Endodermal cell (in vitro differentiated cells): ENCODE data around the gene AXIN1. TPM values are rescaled to one million over a fixed set of nuclear protein-coding genes. Genes with fewer than 3 reads are reported as not detected.
"Not testable (repeated sequence)": the region's sequence is repeated elsewhere in the genome, so short reads cannot be mapped to it uniquely, and the experiment has no call there.

Experiments
- DNase-seq: peaks from one replicate; pipeline ENCODE4 v3.0.0-alpha.2; 2017
- H3K27ac ChIP-seq: 2 replicates; pipeline ENCODE4 v1.5.1; 2013; ENCODE audit warnings: mild to moderate bottlenecking, low read depth, low read length, moderate library complexity
- H3K27me3 ChIP-seq: 2 replicates; pipeline ENCODE4 v1.6.1; 2013; ENCODE audit warnings: mild to moderate bottlenecking, low read length, moderate library complexity; ENCODE audit not compliant: insufficient read depth, control insufficient read depth, poor library complexity, severe bottlenecking
- H3K36me3 ChIP-seq: 2 replicates; pipeline ENCODE4 v1.7.0; 2013; ENCODE audit warnings: mild to moderate bottlenecking, low read length, moderate library complexity; ENCODE audit not compliant: control insufficient read depth, insufficient read depth
- H3K4me1 ChIP-seq: one replicate; pipeline ENCODE4 v1.7.0; 2013; ENCODE audit warnings: low read length; ENCODE audit not compliant: control insufficient read depth, insufficient read depth
- H3K4me3 ChIP-seq: 2 replicates; pipeline ENCODE4 v1.5.1; 2013; ENCODE audit warnings: mild to moderate bottlenecking, low read length, moderate library complexity
- H3K9ac ChIP-seq: 2 replicates; pipeline ENCODE4 v1.6.1; 2013; ENCODE audit warnings: mild to moderate bottlenecking, low read length, moderate library complexity; ENCODE audit not compliant: poor library complexity, severe bottlenecking; ENCODE audit errors: extremely low read depth
- H3K9me3 ChIP-seq: 2 replicates; pipeline ENCODE4 v1.6.1; 2013; ENCODE audit warnings: mild to moderate bottlenecking, low read length, moderate library complexity; ENCODE audit not compliant: control insufficient read depth
- H3K27ac Mint-ChIP-seq: 2 replicates; pipeline ENCODE4 v1.8.0; 2020; ENCODE audit warnings: mixed read lengths
- H3K27me3 Mint-ChIP-seq: 2 replicates; pipeline ENCODE4 v1.8.0; 2021; ENCODE audit warnings: mild to moderate bottlenecking, mixed read lengths; ENCODE audit not compliant: insufficient read depth
- H3K36me3 Mint-ChIP-seq: 2 replicates; pipeline ENCODE4 v1.8.0; 2020; ENCODE audit warnings: low read depth, mixed read lengths
- H3K4me1 Mint-ChIP-seq: 2 replicates; pipeline ENCODE4 v1.8.0; 2020; ENCODE audit warnings: mixed read lengths
- H3K4me3 Mint-ChIP-seq: 2 replicates; pipeline ENCODE4 v1.8.0; 2020; ENCODE audit warnings: mild to moderate bottlenecking, moderate library complexity, mixed read lengths
- H3K9me3 Mint-ChIP-seq: 2 replicates; pipeline ENCODE4 v1.8.0; 2020; ENCODE audit warnings: mild to moderate bottlenecking, mixed read lengths
- WGBS, 2 experiments: methylation state at CpG; one replicate each; pipeline versions ENCODE4 v1.1.5 to v1.1.7; 2013; ENCODE audit warnings: missing lambda C conversion rate in 2 of 2, mixed read lengths in 1 of 2; ENCODE audit not compliant: insufficient coverage in 1 of 2, insufficient read length in 1 of 2; 5-methylcytosine and 5-hydroxymethylcytosine counted together
- total RNA-seq, 2 donors: library from RNA; stranded (reverse); fragmentation: NEBNext Ultra II Directional in 1 of 2; extraction: Animal tissue kit (Norgen Biotek cat#: 25700) in 1 of 2; gene quantifications; 2 replicates in 1 of 2; 3 replicates in 1 of 2; pipeline ENCODE4 v1.2.1, GENCODE V29; 2021
- TF ChIP-seq, protein P1 (sequence below): fragments of 200-600 bp; sonication (generic); conservative IDR thresholded peaks from 2 replicates; pipeline ENCODE4 v1.5.0; 2021; ENCODE audit warnings: antibody characterized with exemption, mild to moderate bottlenecking

Gene AXIN1
- total RNA-seq, 2 donors from 2014 or later = 36.5 to 37.3 TPM

DNA sequence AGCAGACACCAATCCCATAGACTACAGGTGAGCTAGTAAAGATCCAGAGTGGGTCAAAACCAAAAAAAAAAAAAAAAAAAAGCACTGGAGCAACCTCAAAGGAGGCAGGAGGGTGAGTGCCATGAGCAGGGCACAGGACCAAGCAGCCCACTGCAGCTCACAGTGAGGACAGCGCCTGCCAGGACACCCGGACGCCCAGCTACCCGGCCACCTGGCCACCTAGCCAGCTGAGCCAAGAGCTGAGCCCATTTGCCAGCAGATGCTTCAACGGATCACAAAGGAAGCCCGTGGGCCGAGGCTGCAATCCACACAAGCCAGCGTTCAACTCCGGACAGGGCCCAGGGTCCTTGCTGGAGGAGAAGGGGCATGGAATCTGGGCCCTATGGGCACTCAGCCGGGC is 15.1 kb downstream of the AXIN1 start:
- H3K4me3 ChIP-seq = no peak overlapping the region
- Mint-ChIP-seq H3K4me1 (peaks cover 3% of the 10 kb centered on the region), H3K4me3 (no peak overlapping the region), H3K36me3 (peaks cover 18% of the 10 kb centered on the region), H3K27ac (no peak overlapping the region), H3K27me3 (no peaks in the 10 kb centered on the region), H3K9me3 (peaks cover 6% of the 10 kb centered on the region)
- H3K27me3 ChIP-seq = no peaks in the 10 kb centered on the region
- no peak overlapping the region for H3K27ac ChIP-seq
- H3K4me1 ChIP-seq = no peaks in the 10 kb centered on the region
- peaks cover 4% of the 10 kb centered on the region for H3K9me3 ChIP-seq
- peaks cover 5% of the 10 kb centered on the region for H3K36me3 ChIP-seq
- 94 to 95% methylated on average over 7 to 10 of the region's 10 CpGs for WGBS, 2 experiments
- DNase-seq = no peak
- TF ChIP-seq, protein P1, sequence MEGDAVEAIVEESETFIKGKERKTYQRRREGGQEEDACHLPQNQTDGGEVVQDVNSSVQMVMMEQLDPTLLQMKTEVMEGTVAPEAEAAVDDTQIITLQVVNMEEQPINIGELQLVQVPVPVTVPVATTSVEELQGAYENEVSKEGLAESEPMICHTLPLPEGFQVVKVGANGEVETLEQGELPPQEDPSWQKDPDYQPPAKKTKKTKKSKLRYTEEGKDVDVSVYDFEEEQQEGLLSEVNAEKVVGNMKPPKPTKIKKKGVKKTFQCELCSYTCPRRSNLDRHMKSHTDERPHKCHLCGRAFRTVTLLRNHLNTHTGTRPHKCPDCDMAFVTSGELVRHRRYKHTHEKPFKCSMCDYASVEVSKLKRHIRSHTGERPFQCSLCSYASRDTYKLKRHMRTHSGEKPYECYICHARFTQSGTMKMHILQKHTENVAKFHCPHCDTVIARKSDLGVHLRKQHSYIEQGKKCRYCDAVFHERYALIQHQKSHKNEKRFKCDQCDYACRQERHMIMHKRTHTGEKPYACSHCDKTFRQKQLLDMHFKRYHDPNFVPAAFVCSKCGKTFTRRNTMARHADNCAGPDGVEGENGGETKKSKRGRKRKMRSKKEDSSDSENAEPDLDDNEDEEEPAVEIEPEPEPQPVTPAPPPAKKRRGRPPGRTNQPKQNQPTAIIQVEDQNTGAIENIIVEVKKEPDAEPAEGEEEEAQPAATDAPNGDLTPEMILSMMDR = no peak
- H3K9ac ChIP-seq = no peak overlapping the region

DNA sequence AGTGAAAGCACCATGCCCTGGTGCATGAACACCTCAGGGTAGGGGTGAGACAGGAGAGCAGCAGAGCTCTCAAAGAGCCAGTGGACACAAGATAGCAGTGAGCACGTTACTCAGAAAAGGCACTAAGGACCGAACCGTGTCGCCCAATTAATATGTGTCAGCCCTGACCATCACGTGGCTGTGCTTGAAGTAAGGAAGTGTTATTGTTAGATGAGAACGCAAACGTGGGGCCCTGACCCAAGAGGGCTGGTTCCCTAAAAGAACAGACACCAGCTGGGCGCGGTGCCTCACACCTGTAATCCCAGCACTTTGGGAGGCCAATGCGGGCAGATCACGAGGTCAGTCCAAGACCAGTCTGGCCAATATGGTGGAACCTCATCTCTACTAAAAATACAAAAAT is 16.3 kb downstream of the AXIN1 start:
- Histone ChIP-seq H3K9ac (no peak overlapping the region), H3K27ac (no peak overlapping the region), H3K4me1 (no peaks in the 10 kb centered on the region), H3K4me3 (no peak overlapping the region), H3K36me3 (no peaks in the 10 kb centered on the region), H3K27me3 (no peaks in the 10 kb centered on the region), H3K9me3 (no peaks in the 10 kb centered on the region)
- Mint-ChIP-seq H3K4me3 (no peak overlapping the region), H3K4me1 (no peaks in the 10 kb centered on the region), H3K36me3 (peaks cover 8% of the 10 kb centered on the region), H3K9me3 (peaks cover 1% of the 10 kb centered on the region), H3K27ac (no peak overlapping the region), H3K27me3 (no peaks in the 10 kb centered on the region)
- DNase-seq = no peak
- 95 to 97% methylated on average over 11 of the region's 11 CpGs for WGBS, 2 experiments
- TF ChIP-seq, protein P1 = no peak

DNA sequence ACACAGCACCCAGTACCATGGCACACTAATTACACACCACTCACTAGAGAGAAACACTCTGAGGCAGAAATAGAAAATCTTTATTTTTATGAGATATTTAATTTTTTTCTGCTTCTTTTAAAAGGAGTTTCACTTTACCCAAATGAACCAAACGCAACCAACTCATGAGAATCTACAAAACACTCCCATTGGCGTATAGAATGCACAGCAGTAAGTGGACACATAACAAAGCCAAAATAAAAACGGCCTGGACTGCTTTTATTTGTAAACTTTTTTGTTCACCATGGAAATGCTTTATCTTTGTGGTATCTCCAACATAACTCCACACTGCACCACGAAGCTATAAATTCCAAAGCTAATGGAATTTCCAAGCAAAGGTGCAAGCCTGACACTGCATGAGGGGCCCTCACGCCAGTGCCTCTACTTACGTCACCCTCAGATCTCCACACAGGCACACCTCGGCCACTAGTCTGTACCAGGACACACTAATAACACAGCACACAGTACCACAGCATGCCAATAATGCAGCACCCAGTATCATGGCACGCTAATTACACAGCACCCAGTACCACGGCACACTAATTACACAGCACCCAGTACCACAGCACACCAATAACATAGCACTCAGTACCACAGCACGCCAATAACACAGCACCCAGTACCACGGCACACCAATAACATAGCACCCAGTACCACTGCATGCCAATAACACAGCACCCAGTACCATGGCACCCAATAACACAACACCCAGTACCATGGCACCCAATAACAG is 17.5 kb downstream of the AXIN1 start:
- H3K27ac ChIP-seq, H3K9ac ChIP-seq, H3K4me1 ChIP-seq, H3K36me3 ChIP-seq, H3K9me3 ChIP-seq, DNase-seq, H3K27ac Mint-ChIP-seq, H3K9me3 Mint-ChIP-seq, H3K27me3 ChIP-seq, H3K4me1 Mint-ChIP-seq, H3K4me3 ChIP-seq, H3K27me3 Mint-ChIP-seq, H3K4me3 Mint-ChIP-seq: not testable (repeated sequence)
- 96 to 100% methylated on average over 2 to 10 of the region's 11 CpGs for WGBS, 2 experiments
- peaks cover 14% of the 10 kb centered on the region for H3K36me3 Mint-ChIP-seq

DNA sequence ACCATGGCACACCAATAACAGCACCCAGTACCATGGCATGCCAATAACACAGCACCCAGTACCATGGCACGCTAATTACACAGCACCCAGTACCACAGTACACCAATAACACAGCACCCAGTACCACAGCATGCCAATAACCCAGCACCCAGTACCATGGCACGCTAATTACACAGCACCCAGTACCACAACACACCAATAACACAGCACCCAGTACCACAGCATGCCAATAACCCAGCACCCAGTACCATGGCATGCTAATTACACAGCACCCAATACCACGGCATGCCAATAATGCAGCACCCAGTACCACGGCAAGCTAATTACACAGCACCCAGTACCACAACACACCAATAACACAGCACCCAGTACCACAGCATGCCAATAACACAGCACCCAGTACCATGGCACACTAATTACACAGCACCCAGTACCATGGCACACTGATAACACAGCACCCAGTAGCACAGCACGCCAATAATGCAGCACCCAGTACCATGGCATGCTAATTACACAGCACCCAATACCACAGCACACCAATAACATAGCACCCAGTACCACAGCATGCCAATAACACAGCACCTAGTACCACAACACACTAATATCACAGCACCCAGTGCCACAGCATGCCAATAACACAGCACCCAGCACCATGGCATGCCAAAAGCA is 18.2 kb downstream of the AXIN1 start:
- not testable (repeated sequence) for H3K9me3 Mint-ChIP-seq, H3K4me1 Mint-ChIP-seq, H3K36me3 ChIP-seq, H3K9me3 ChIP-seq, H3K27me3 Mint-ChIP-seq, H3K27ac ChIP-seq, H3K9ac ChIP-seq, H3K4me1 ChIP-seq, H3K27ac Mint-ChIP-seq, DNase-seq, H3K27me3 ChIP-seq, H3K4me3 Mint-ChIP-seq, H3K4me3 ChIP-seq
- H3K36me3 Mint-ChIP-seq = peaks cover 14% of the 10 kb centered on the region
- 92 to 100% methylated on average over 2 to 5 of the region's 5 CpGs for WGBS, 2 experiments
